ENCODE measurements around the gene KIF22. TPM values are rescaled to one million over a fixed set of nuclear protein-coding genes. Genes with fewer than 3 reads are reported as not detected.
"Not testable (repeated sequence)": the region's sequence is repeated elsewhere in the genome, so short reads cannot be mapped to it uniquely, and the experiment has no call there.

Gene KIF22
- total RNA-seq, 1 donor from 2014 or later, result 28.6 TPM

GRCh38 chr16:29791845-29792807, 1.6 kb downstream of the KIF22 start:
- Histone ChIP-seq H3K4me3 (peak overlapping the region in 1 of 2 donors; percentile 89), H3K36me3 (peaks cover 4 to 6% of the 10 kb centered on the region in 2 donors), H3K27me3 (no peaks in the 10 kb centered on the region), H3K4me1 (peaks cover 0 to 13% of the 10 kb centered on the region in 2 donors), H3K27ac (no peak overlapping the region), H3K9me3 (no peaks in the 10 kb centered on the region)
- no peak for TF ChIP-seq CTCF (IDR thresholded peaks at IDR 0.05)
- no peak for DNase-seq (ENCODE audit: low spot score in 2 of 2)
- intact Hi-C loops (cut with DNase I), result loop anchor here (2.0 to 5.0 kb wide), 3 partner anchors 25 to 820 kb away; partner anchors contain the start of genes CDIPT, PAGR1 and SPNS1

- H3K27ac ChIP-seq; DNase-seq (ENCODE audit: low spot score in 2 of 2); H3K27me3 ChIP-seq; H3K9me3 ChIP-seq; H3K4me3 ChIP-seq: not testable (repeated sequence)
- Histone ChIP-seq H3K4me1 (peaks cover 0 to 13% of the 10 kb centered on the region in 2 donors), H3K36me3 (peaks cover 13 to 14% of the 10 kb centered on the region in 2 donors)
- intact Hi-C loops (cut with DNase I), result loop anchor here (5.0 kb wide), 1 partner anchor 821 kb away; the partner anchor contains the start of gene SPNS1
Observed at GRCh38 chr16:29793153-29793552, 2.6 kb downstream of the KIF22 start.

GRCh38 chr16:29794231-29794710, 3.7 kb downstream of the KIF22 start:
- no peaks in the 10 kb centered on the region for H3K27me3 ChIP-seq
- intact Hi-C loops (cut with DNase I), result loop anchor here (5.0 kb wide), 1 partner anchor 822 kb away; the partner anchor contains the start of gene SPNS1

GRCh38 chr16:29802416-29802935, 11.9 kb downstream of the KIF22 start:
- H3K4me1 ChIP-seq, result peaks cover 3 to 7% of the 10 kb centered on the region in 2 donors
- H3K9me3 ChIP-seq, result no peaks in the 10 kb centered on the region
- intact Hi-C loops (cut with DNase I), result loop anchor here (10.0 kb wide), 1 partner anchor 1652 kb away; the partner anchor contains the start of gene ARMC5
- no peak for TF ChIP-seq CTCF (IDR thresholded peaks at IDR 0.05)
- peaks cover 25 to 31% of the 10 kb centered on the region in 2 donors for H3K36me3 ChIP-seq
- no peak overlapping the region for H3K4me3 ChIP-seq
- no peak overlapping the region for H3K27ac ChIP-seq
- no peak for DNase-seq (ENCODE audit: low spot score in 2 of 2)
- no peaks in the 10 kb centered on the region for H3K27me3 ChIP-seq

More at GRCh38 chr16:29794231-29794710, 3.7 kb downstream of the KIF22 start:
- no peak overlapping the region for H3K27ac ChIP-seq
- no peak overlapping the region for H3K4me3 ChIP-seq
- peaks cover 0 to 13% of the 10 kb centered on the region in 2 donors for H3K4me1 ChIP-seq
- TF ChIP-seq CTCF (IDR thresholded peaks at IDR 0.05), result no peak
- H3K9me3 ChIP-seq, result no peaks in the 10 kb centered on the region
- peaks cover 24% of the 10 kb centered on the region in 2 donors for H3K36me3 ChIP-seq
- no peak for DNase-seq (ENCODE audit: low spot score in 2 of 2)

DNA sequence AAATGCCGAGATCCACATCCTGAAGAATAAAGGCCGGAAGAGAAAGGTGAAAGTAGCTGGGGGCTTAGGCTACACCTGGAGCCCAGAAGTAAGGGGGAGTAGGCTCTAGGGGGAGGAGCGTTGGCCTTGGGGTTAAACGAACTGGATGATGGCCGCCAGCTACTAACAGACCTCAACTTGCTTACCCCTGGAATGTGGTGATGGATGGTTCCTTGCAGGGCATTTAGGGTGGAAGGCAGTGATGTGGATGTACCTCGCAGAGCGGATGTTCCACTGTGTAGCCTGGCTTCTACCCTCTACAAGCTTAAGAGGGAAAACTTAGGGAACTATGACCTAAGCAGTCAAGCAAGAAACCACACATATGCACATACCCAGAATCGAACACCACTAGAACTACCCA, 13.5 kb downstream of the KIF22 start:
- peak overlapping the region in 1 of 2 donors; percentile 68 for H3K4me3 ChIP-seq
- TF ChIP-seq CTCF (IDR thresholded peaks at IDR 0.05), result no peak
- no peaks in the 10 kb centered on the region for H3K27me3 ChIP-seq
- intact Hi-C loops (cut with DNase I), result loop anchor here (2.0 to 10.0 kb wide), 2 partner anchors 59 to 1651 kb away; partner anchors contain the start of genes ARMC5 and CDIPT
- H3K27ac ChIP-seq, result peak overlapping the region; percentile 95 to 99
- no peak for DNase-seq (ENCODE audit: low spot score in 2 of 2)
- H3K9me3 ChIP-seq, result no peaks in the 10 kb centered on the region
- H3K36me3 ChIP-seq, result peaks cover 13 to 24% of the 10 kb centered on the region in 2 donors
- H3K4me1 ChIP-seq, result peaks cover 10 to 17% of the 10 kb centered on the region in 2 donors

All from ascending aorta (tissue), 2 donors.